ENCODE data around the gene KLHL33.

- TF ChIP-seq, protein P1, sequence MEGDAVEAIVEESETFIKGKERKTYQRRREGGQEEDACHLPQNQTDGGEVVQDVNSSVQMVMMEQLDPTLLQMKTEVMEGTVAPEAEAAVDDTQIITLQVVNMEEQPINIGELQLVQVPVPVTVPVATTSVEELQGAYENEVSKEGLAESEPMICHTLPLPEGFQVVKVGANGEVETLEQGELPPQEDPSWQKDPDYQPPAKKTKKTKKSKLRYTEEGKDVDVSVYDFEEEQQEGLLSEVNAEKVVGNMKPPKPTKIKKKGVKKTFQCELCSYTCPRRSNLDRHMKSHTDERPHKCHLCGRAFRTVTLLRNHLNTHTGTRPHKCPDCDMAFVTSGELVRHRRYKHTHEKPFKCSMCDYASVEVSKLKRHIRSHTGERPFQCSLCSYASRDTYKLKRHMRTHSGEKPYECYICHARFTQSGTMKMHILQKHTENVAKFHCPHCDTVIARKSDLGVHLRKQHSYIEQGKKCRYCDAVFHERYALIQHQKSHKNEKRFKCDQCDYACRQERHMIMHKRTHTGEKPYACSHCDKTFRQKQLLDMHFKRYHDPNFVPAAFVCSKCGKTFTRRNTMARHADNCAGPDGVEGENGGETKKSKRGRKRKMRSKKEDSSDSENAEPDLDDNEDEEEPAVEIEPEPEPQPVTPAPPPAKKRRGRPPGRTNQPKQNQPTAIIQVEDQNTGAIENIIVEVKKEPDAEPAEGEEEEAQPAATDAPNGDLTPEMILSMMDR (IDR thresholded peaks at IDR 0.05), result no peak
- no peak for TF ChIP-seq POLR2A (IDR thresholded peaks at IDR 0.05)
Observed at GRCh38 chr14:20440882-20441281, 4.9 kb upstream of the KLHL33 start.
